Head of caudate nucleus (tissue), 42 donors: ENCODE data around the gene MARCHF10.

Source experiments
- DNase-seq, 42 donors: peaks; one replicate each; pipeline versions ENCODE4 v3.0.0 to v3.0.0-alpha.2; 2020 to 2021; ENCODE audit warnings: mixed read lengths in 7 of 42
- intact Hi-C: fragments of 100-400 bp; cut with DNase I; formaldehyde crosslinking; loops from one replicate; pipeline ENCODE4 v1.15.0; 2022

The MARCHF10 gene

GRCh38 chr17:62761884-62762283, 46.2 kb downstream of the MARCHF10 start:
- intact Hi-C loops: no loop called here
- peak in 2 of 42 donors; percentile 15 to 22 for DNase-seq

- no peak for DNase-seq
- intact Hi-C loops: no loop called here
Observed at GRCh38 chr17:62760945-62761267, 47.2 kb downstream of the MARCHF10 start.

GRCh38 chr17:62760059-62760944, 47.8 kb downstream of the MARCHF10 start:
- DNase-seq: no peak
- intact Hi-C loops: no loop called here

GRCh38 chr17:62757500-62757951, 50.6 kb downstream of the MARCHF10 start:
- intact Hi-C loops: no loop called here
- DNase-seq: no peak

- intact Hi-C loops: no loop called here
- no peak for DNase-seq
Observed at GRCh38 chr17:62756198-62756597, 51.9 kb downstream of the MARCHF10 start.

- DNase-seq: no peak
- intact Hi-C loops: no loop called here
Observed at GRCh38 chr17:62755141-62755851, 52.8 kb downstream of the MARCHF10 start.

GRCh38 chr17:62754631-62755030, 53.5 kb downstream of the MARCHF10 start:
- intact Hi-C loops: no loop called here
- no peak for DNase-seq

- intact Hi-C loops: no loop called here
- no peak for DNase-seq
Observed at GRCh38 chr17:62753562-62753961, 54.6 kb downstream of the MARCHF10 start.

GRCh38 chr17:62751060-62751691, 56.9 kb downstream of the MARCHF10 start:
- intact Hi-C loops: no loop called here
- DNase-seq: peak in 34 of 42 donors; percentile 8 to 76 (median 42)

GRCh38 chr17:62750631-62751051, 57.5 kb downstream of the MARCHF10 start:
- peak in 20 of 42 donors; percentile 4 to 55 (median 22) for DNase-seq
- intact Hi-C loops: no loop called here

GRCh38 chr17:62749926-62750325, 58.2 kb downstream of the MARCHF10 start:
- intact Hi-C loops: no loop called here
- DNase-seq: no peak

GRCh38 chr17:62746941-62747340, 61.2 kb downstream of the MARCHF10 start:
- intact Hi-C loops: no loop called here
- DNase-seq: no peak

GRCh38 chr17:62745806-62746205, 62.3 kb downstream of the MARCHF10 start:
- no peak for DNase-seq
- intact Hi-C loops: no loop called here

GRCh38 chr17:62744259-62744658, 63.9 kb downstream of the MARCHF10 start:
- DNase-seq: no peak
- intact Hi-C loops: no loop called here

- intact Hi-C loops: no loop called here
- no peak for DNase-seq
Observed at GRCh38 chr17:62741290-62741689, 66.8 kb downstream of the MARCHF10 start.

- intact Hi-C loops: no loop called here
- DNase-seq: peak in 25 of 42 donors; percentile 10 to 74 (median 30)
Observed at GRCh38 chr17:62739645-62740388, 68.3 kb downstream of the MARCHF10 start.

GRCh38 chr17:62738281-62738680, 69.8 kb downstream of the MARCHF10 start:
- DNase-seq: peak in 7 of 42 donors; percentile 11 to 47 (median 23)
- intact Hi-C loops: no loop called here

GRCh38 chr17:62737513-62737912, 70.6 kb downstream of the MARCHF10 start:
- peak in 2 of 42 donors; percentile 19 to 55 for DNase-seq
- intact Hi-C loops: no loop called here

GRCh38 chr17:62735044-62735651, 73.0 kb downstream of the MARCHF10 start:
- DNase-seq: no peak
- intact Hi-C loops: no loop called here
